Measurements from ENCODE around the gene TFR2.

DNA sequence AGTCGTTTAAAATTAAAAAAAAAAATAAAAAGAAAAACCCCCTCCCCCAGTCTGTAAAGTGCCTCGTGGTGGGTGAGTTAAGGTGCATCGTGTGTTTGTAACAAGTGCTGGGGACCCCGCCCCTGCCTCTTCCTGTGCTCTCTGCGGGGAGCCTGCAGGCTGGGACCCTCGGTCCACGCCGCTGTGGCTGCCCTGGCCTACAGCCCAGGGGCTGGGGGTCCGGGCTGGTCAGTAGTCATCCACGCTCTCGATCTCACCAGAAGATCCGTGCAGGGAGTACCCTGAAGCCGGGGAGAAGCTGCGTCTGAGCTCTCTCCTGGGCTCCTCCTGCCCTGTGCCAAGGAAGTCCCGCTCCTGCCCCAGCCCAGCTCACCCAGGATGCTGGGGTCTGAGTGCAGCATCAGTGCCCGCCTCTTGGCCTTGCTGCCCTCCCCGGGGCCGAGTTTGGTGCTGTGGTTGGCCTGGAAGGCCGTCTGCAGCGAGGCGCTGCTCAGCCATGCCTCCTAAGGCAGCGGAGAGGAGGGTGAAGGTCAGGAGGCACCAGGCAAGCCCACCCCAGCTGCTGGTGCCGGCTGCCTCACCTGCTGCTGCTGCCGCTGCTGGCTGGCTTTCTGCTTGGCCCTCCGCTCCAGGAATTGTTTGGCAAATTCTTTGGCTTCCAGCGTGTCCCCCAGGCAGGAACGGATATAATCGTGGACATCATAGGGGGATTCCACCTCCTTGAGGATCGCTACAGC is 40.3 kb upstream of the TFR2 start:
- TF ChIP-seq POLR2A (IDR thresholded peaks at IDR 0.05; ENCODE audit: low read depth, low read length), result no peak
- TF ChIP-seq, protein P1, sequence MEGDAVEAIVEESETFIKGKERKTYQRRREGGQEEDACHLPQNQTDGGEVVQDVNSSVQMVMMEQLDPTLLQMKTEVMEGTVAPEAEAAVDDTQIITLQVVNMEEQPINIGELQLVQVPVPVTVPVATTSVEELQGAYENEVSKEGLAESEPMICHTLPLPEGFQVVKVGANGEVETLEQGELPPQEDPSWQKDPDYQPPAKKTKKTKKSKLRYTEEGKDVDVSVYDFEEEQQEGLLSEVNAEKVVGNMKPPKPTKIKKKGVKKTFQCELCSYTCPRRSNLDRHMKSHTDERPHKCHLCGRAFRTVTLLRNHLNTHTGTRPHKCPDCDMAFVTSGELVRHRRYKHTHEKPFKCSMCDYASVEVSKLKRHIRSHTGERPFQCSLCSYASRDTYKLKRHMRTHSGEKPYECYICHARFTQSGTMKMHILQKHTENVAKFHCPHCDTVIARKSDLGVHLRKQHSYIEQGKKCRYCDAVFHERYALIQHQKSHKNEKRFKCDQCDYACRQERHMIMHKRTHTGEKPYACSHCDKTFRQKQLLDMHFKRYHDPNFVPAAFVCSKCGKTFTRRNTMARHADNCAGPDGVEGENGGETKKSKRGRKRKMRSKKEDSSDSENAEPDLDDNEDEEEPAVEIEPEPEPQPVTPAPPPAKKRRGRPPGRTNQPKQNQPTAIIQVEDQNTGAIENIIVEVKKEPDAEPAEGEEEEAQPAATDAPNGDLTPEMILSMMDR (IDR thresholded peaks at IDR 0.05; ENCODE audit: extremely low read depth in 1 of 2, insufficient read depth in 1 of 2, low read depth in 1 of 2, low read length in 2 of 2), result no peak
- no peak for TF ChIP-seq MYC (IDR thresholded peaks at IDR 0.05; ENCODE audit: low read depth, low read length)
